NCI-H82 treated with DMSO at 0.1 percent for 48 hours (cell line): Measurements from ENCODE around the gene CACNB1.
"Not testable (repeated sequence)": the region's sequence is repeated elsewhere in the genome, so short reads cannot be mapped to it uniquely, and the experiment has no call there.

Experiments
- DNase-seq: peaks from one replicate; lab custom pipeline; 2025; ENCODE audit not compliant: unreplicated experiment; lab: John Stamatoyannopoulos, UW

Gene CACNB1

DNA sequence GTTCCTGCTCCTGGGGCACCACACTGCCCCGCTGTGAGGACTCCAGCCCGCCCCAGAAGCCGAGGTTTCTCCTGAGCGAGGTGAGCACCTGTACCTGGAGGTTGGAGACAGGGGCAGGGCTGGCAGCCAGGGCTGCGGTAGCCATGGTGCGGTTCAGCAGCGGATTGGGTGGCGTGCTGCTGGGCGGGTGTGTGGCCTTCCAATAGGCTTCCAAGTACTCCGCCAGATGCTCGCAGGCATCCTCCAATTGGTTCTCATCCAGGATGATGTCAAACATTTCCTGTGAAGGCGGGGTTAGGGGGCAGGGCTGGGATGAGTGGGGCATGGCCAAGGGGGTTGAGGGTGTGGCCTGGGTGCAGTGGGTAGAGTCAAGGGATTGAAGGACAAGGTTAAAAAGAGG is 20.2 kb downstream of the CACNB1 start:
- no peak for DNase-seq

DNA sequence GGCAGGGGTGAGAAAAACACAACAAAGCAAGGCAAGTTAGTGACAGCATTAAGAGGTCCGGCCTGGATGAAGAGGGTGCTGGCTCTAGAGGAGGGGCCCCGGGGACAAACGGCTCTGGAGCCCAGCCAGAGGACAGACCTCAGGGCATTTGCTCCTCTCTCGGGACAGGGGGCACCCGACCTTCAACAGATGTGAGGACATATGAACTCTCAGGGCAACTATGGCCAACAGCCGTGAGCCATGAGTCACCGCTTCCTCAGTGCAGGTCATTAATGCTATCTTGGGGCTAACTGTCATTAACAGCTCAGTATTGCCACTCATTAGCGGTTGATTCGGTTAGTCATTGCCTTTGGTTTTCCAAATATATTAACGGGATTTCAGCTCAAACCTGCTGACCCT is 21.8 kb downstream of the CACNB1 start:
- DNase-seq = no peak

DNA sequence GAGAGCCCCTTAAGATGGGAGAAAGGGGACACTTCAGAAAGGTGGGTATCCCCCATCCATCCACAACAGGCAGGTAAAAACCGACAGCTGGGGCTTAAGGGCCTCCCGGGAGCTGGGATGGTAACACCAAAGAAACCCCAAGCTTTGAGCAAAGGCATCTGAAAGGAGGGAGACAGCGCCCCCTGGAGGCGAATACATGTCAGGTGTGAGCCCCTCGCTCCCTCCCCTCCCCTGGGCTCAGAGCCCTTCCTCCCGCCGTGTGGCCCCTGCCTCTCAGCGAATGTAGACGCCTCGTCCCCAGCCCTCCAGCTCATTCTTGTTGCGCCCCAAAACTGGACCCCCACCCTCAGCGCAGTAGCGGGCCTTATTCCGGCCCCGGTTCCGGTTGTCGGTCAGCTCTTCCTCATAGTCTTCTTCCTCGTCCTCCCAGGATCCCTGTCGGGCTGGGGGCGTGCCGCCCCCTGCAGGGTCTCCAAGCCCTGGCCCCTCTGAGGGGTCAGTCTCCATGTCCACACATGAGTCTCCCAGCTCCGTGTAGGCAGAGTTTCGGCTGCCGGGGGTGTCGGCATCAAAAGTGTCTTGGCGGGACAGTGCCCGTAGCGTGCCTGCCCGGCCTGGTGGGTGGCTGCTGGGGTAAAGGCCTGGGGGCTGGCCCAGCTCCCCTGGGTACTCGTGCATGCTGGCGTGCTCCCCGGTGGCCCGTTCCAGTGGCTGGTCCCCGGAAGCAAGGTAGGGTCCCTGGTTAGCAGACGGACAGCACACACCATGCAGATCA is 22.4 kb downstream of the CACNB1 start:
- DNase-seq = peak; percentile 71

DNA sequence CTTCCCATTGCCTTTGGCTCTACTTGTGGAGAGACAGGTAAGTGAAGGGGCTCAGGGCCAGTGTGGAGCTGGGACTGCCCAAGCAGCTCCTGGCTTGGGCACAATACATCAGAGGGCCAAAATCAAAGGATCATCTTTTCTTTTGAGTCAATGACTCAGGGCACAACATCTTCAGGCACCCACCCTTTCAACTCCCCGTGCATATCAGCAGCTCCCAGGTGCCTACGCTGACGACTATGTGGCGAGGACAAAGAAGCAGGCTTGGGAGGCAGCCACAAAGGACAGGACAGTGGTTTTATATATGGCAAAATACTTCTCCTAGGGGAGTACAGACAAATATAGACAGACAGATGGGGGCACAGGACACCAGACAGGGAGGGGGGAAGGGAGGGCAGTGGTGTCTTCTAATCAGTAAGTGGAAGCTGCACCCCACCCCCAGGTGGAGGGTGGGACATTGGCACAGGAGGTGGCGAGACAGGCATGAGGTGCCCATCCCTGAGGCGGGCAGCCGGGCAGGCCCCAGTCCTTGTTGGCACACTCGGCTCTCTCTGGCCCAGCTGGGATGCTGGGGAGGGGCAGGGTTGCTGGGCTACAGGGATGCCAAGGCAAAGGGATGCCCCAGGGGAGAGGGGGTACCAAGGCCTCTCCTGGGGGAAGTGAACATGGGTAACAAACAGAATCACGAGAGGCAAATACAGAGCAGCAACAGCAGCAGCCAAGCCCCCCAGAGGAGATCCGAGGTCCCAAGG is 23.8 kb downstream of the CACNB1 start:
- DNase-seq = no peak

DNA sequence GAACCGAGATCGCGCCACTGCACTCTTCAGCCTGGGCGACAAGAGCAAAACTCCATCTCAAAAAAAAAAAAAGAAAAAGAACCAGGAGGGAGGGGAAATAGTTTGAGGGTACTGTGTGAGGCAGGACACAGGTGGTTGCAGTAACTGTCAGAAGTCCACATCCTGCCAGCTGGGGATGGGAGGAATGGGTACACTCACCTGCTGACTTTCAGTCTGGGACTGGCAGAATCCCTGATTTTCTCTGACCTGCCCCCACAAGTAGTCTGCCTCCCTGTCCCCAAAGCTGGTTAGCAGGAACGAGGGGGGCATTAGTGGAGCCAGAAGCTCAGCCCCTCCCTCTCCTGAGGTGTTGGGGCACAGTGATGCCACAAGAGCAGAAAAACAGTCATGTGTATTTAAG is 24.4 kb downstream of the CACNB1 start:
- DNase-seq = no peak

DNA sequence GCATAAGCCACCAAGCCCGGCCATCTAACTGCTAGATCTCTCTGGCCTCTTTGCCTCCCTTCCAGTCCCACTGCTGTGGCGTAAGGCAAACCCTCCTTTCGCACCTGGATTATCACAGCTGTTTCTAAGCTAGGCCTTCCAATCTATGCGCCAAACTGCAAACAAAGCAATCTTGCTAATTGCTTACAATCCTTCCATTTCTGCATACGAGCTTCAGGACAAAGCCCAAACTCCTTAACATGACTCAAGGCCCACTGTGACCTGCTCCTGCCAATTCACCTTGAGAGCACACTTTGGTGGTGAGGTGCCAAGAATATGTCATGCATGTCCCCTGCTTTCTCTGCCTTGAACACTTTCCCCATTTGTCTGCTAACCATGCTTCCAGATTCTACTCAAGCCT is 25.5 kb downstream of the CACNB1 start:
- no peak for DNase-seq

DNA sequence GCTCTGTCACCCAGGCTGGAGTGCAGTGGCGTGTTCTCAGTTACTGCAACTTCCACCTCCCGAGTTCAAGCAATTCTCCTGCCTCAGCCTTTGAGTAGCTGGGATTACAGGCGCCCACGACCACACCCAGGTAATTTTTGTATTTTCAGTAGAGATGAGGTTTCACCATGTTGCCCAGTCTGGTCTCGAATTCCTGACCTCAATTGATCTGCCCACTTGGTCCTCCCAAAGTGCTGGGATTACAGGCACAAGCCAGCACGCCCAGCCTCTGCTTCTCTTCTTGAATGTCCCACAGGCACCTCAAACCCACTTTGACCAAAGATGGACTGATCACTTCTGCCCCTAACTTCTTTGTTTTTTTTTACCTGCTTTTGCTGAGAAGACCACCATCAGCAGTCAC is 26.9 kb downstream of the CACNB1 start:
- DNase-seq = no peak

DNA sequence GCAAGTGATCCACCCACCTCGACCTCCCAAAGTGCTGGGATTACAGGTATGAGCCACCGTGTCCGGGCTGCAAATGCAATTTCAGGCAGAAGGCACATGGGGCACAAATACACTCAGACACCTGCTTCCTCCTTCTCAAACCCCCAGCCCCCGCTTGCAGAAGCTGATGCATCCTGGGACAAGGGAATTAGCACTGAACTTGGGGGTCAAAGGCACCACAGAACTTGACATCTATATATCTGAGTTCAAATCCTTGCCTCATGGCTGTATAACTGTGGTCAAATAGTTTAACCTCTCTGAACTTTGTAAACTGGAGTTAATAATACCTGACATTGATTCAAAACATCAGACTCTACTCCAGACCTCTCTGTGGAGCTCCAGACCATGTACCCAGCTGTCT is 27.4 kb downstream of the CACNB1 start:
- DNase-seq = no peak

DNA sequence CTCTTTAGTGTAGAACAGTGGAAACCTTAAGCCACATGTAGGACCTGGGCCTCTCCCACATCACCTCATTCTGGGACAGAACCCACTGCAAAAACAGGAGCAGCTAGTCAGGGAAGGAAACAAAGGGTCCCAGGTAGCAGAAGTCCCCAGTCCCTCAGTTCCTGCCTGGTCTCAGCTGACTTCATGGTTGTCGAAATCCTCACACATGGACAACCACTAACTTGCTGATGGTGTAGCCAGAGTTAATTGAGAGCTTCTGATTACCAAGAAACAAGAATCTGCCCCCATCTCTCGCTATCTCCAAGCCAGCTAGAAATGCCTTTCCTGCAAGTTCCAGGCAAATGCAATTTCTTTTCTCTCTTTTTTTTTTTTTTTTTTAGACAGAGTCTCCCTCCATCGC is 28.0 kb downstream of the CACNB1 start:
- DNase-seq = no peak

DNA sequence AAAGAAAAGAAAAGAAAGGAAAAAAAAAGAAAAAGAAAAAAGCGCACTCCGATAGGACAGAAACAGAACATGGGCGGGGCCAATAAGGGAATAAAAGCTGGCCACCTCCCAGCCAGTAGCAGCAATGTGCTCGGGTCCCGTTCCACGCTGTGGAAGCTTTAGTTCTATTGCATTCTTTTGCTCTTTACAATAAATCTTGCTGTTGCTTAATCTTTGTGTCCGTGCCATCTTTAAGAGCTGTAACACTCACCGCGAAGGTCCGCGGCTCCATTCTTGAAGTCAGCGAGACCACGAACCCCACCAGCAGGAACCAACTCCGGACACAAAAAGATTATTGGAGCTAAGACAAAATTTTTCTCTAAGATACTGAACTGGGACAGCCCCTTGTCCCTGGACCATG is 28.4 kb downstream of the CACNB1 start:
- DNase-seq = no peak

DNA sequence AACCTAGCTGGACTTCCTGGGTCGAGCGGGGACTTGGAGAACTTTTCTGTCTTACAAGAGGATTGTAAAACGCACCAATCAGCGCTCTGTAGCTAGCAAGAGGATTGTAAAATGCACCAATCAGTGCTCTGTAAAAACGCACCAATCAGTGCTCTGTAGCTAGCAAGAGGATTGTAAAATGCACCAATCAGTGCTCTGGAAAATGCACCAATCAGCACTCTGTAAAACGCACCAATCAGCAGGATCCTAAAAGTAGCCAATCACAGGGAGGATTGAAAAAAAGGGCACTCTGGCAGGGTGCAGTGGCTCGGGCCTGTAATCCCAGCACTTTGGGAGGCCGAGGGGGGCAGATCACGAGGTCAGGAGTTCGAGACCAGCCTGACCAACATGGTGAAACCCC is 29.0 kb downstream of the CACNB1 start:
- DNase-seq = not testable (repeated sequence)

DNA sequence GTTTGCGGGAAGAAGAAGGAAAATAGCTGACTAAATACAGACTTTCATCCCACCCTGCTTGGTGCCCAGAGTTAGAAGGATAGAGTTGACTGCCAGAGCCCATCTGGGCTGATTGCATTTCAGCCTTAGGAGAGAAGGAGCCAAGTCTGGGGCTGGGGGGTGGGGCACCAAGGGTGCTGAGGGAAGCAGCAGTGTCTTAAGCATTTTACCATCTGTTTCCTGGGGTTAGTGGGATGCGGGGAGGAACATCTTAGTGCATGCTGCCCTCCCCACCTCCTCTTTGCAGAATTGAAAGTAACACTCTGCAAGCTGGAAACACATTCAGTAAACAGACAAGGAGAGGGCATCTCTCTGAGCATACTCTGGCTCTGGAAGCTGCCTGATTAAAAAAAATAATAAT is 30.0 kb downstream of the CACNB1 start:
- peak; percentile 96 for DNase-seq

DNA sequence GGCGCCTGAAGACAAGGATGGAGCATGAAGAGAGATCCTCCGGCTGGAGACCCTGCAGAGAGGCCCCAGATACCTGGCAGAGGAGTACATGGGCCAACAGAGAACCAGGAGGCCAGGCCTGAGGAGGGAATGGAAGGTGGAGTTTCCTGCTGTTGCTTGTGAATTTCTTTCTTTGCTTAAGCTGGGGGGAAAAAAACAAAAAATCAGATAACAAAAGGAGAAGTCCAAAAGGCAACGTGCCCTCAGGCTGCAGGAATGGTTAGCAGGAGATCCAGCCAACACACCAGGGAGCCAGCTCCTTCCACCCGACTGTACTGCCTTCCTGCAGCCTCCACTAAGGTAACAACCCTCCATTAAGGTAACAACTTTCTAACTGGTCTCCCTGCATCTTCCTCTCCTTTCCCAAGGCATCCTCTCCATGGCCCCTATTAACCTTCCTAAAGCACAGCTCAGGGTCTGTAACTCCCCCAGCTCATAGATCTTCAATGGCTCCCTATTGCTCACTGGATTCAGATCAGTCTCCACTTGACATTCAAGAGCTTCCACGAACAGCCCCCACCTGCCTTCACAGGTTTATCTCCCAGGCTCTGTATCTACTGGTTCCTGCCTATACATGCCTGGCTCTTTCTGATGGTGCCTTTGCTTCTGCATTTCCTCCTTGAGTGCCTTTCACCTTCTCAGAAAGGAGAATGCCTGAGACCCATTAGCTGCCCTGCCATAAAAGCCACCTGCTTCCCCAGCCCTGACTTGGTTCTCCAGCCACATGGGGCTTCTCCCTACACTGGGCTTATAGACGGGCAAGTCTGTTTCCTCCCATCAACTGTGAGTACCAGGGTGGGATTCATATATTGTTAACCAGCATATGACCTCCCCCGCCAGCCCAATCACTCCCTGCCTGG is 30.8 kb downstream of the CACNB1 start:
- DNase-seq = no peak

DNA sequence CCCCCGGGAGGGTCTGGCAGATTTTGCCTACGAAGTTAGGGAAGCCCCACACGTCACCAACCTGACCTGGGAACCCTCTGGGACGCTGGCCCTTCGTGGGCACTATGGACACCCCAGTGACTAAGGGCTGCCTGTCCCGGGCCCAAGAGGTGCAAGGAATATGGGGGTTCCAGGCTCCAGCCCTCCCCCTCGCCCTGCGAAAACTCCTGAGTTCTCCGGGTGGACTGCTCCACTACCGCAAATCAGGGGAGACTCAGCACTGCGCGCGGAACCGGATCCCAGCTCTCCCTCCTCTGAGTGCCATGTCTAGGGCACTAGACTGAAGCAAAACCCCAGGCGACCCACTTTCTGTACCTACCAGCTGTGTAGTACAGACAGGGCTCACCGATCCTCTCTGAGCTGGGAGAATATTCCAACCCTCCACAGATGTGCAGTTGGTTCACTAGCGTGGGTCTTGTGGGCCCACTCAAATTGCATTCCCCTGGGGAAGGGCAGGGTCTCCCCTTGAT is 31.6 kb downstream of the CACNB1 start, which contains the start of gene ARL5C:
Gene ARL5C (minus strand): TSS at position 321 of the 509 bp plus-strand sequence. CDS start 401 bp downstream, outside the sequence.
- DNase-seq = no peak

DNA sequence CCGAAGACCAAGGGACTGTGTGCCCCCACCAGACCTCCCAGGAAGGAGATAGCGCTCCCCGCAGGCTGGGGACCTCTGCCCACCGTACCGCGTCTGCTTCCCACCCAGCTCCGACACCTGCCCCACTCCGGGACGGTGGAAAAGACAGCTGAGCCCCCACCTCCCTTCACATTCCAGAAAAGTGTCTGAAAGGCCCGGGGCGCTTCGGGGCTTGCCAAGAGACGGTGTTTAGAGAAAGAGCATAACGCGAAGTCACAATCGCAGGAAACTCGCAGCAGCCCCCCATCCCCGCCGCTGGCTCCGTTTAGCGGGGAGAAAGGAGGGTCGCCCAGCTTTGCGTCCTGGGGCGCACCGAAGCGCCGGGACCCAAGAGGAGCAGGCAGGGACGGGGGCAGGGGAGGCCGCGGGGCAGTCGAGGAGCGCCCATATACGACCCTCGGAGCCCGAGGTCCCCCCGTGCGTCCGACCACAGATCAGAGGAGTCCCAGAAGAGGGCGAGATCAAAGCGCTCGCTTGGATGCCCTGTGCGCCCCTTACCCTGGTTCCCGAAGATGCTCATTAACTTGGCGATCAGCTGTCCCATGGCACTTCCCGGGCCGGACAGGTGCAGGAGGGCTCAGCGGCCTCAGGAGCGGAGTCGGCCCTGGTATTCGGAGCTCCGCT is 32.2 kb downstream of the CACNB1 start:
- DNase-seq = no peak

DNA sequence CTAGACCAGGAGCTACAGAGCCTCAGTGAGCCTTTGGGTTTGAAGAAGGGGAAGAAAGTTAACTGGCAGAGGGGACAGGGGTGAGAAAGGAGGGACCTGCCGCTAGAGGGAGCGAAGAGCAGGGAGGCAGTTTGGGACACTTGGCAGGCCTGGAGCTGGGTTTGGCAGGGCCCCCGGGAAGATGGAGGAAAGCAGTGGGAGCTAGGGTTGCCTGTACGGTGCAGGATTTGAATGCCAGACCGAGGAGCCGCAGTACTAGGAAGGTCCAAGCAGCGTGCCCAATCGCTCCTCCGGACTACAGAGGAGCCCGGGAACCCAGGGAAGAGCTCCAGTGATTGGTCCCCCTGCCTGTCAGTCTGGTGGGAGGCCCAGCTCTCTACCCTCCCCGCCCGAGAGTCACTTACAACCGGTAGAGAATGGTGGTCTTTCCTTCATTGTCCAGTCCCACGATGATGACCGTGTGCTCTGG is 32.8 kb downstream of the CACNB1 start:
- peak; percentile 68 for DNase-seq

DNA sequence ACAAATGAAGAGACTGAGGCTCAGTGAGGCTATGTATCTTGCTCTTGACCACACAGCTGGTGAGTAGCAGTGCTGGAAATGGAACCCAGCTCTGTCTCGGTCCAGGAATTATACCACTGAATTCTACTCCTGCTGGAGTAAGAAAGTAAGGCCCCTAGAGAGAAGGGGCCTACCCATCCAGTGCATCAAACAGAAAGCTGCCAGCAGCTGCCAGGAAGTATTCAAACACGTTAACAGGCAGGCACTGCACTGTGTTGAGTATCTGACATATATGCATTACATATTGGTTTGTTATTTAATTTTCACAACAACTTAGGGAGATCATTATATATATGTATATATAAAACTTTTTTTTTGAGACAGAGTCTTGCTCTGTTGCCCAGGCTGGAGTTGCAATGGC is 35.5 kb downstream of the CACNB1 start:
- DNase-seq = no peak

DNA sequence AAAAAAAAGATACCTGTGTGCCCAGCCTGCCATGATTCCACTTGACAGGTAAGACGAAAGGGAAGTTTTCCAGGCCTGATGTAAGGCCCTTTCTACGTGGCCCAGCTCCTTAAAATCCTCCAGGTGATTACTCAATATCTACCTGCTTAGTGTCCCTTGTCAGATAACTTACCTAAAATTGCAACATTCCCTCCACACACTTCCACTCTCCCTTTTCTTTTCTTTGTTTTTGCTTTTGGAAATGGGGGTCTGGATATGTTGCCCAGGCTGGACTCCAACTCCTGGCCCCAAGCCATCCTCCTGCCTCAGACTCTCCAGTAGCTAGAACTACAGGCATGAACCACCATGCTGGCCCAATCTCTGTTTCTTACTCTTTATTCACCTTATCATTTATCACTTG is 38.8 kb downstream of the CACNB1 start:
- no peak for DNase-seq

DNA sequence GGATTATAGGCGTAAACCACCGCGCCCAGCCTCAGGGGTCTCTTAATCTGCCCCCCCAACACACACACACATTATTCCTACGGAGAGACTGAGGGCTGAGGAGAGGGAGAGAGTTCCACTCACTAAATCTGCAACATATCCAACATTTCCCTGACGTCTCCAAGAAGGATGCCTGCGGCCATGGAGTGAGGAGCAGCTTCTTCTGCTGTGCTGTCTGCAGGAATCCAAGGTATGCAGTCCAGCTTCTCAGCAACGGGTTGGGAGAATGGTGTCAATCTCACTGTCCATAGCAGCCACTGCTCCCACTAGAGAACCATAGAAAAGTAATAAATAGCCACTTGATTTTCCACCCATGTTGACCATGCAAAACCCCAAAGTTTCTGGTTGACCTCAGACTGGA is 41.0 kb downstream of the CACNB1 start:
- DNase-seq = no peak

DNA sequence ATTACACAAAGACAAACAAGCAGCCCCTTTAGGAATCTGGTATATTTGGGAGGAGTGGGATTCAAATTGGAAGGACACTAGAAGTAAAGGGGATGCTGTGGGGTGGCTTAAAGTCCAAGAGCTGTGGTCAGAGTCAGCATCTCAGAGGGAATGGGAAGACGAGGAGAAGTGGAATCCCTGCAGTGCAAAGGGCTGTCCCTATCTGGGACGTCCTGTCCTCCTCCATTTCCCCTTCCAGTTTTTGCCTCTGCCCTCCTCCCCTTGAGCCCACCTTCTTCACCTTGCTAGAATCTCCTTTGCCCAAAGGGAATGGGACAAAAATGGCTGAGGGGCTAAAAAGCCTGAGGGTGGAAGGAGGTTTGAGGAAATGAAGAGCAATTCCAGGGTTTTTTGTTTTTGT is 41.8 kb downstream of the CACNB1 start:
- no peak for DNase-seq
